Measurements from ENCODE around the gene TNRC6C.
A peak's percentile ranks its signal among the peaks of the same experiment; 100 is the strongest.

DNA sequence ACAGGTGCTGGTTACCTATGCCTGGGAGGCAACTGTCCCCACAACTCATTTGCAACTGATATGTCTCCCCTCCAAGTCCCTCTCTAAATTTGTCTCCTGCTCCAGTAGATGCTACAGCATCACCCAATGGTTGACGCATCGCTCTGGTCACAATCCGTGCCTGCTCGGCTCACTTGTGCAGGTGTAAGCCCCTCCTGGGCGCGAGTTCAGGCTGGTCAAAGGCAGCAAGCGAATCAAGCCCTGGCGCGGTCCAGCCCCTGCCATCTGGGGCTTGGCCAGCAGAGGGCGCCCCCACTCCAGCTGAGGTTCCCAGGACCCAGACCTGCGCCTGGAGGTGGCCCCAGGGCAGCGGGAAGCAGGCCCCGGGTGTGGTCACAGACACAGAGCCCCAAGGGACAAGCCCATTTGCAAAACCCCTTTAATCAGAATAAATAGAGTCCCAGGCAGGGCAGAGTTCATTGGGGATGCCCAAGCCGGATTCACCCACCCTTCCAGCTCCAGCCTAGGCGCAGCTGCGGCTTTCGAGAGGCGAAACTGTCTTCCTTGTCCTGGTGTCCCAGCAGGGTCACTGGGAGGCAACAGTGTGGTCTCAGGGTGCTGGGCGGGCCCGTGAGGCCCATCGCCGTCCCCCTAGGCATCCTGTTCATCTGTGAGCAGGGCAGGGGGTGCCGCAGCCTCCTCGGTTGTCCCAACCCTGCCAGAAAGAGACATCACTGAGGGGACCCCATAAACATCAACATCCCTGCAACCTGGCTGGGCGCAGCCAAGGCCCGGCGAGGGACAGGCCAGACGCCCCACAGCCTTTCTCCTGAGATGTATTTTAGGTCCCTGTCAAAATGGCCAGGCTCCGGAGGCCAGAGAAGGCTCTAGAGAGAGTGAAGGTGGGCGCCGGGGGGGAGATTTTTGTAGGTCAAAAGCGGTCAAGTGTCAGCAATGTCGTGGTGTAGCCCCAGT, 154.3 kb downstream of the TNRC6C start:
- peak; percentile 97 for TF ChIP-seq CTCF (IDR thresholded peaks at IDR 0.05; ENCODE audit: poor library complexity)
- no peak for TF ChIP-seq EZH2 (IDR thresholded peaks at IDR 0.05; ENCODE audit: borderline replicate concordance)
- TF ChIP-seq EZH2phosphoT487 (IDR thresholded peaks at IDR 0.05; ENCODE audit: low read depth, severe bottlenecking, unreplicated experiment) = no peak

Measured in hepatocyte (in vitro differentiated cells).